Measurements from ENCODE around the gene CCR1. TPM values are rescaled to one million over a fixed set of nuclear protein-coding genes. Genes with fewer than 3 reads are reported as not detected.

The CCR1 gene
- total and polyA plus RNA-seq, 9 of the 15 experiments (the other 6 are each of a cell fraction or from before 2014, with no cell fraction given), result not detected

- TF ChIP-seq PRDM10 (IDR thresholded peaks at IDR 0.05; ENCODE audit: partially characterized antibody) (no peak), KDM1A (IDR thresholded peaks at IDR 0.05) (no peak), TSC22D4 (tag; IDR thresholded peaks at IDR 0.05) (no peak), PPARD (CRISPR knock-in tag; IDR thresholded peaks at IDR 0.05) (no peak), RAD21 (CRISPR knock-in tag; conservative IDR thresholded peaks at IDR 0.05 in 1 of 2, IDR thresholded peaks at IDR 0.05 in 1 of 2) (peak; percentile 73 to 75), ZFP1 (CRISPR knock-in tag; IDR thresholded peaks at IDR 0.05) (no peak), MTA2 (IDR thresholded peaks at IDR 0.05; ENCODE audit: low read depth) (no peak), CBFB (CRISPR knock-in tag; IDR thresholded peaks at IDR 0.05) (no peak), KLF16 (IDR thresholded peaks at IDR 0.05) (peak; percentile 40; the same call in 1 of the 2 replicates), FOXK1 (CRISPR knock-in tag; IDR thresholded peaks at IDR 0.05; ENCODE audit: borderline replicate concordance) (no peak), REST (IDR thresholded peaks at IDR 0.05; ENCODE audit: borderline replicate concordance) (peak; percentile 56; the same call in 1 of the 2 replicates), REST (CRISPR knock-in tag; IDR thresholded peaks at IDR 0.05; ENCODE audit: low read depth) (no peak)
- TF ChIP-seq, protein P1, sequence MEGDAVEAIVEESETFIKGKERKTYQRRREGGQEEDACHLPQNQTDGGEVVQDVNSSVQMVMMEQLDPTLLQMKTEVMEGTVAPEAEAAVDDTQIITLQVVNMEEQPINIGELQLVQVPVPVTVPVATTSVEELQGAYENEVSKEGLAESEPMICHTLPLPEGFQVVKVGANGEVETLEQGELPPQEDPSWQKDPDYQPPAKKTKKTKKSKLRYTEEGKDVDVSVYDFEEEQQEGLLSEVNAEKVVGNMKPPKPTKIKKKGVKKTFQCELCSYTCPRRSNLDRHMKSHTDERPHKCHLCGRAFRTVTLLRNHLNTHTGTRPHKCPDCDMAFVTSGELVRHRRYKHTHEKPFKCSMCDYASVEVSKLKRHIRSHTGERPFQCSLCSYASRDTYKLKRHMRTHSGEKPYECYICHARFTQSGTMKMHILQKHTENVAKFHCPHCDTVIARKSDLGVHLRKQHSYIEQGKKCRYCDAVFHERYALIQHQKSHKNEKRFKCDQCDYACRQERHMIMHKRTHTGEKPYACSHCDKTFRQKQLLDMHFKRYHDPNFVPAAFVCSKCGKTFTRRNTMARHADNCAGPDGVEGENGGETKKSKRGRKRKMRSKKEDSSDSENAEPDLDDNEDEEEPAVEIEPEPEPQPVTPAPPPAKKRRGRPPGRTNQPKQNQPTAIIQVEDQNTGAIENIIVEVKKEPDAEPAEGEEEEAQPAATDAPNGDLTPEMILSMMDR (IDR thresholded peaks at IDR 0.05 in 2 of 3, conservative IDR thresholded peaks at IDR 0.05 in 1 of 3; ENCODE audit: insufficient read depth in 2 of 3, low read depth in 1 of 3, low read length in 3 of 3), result peak; percentile 73 to 81 (median 76)
Observed at GRCh38 chr3:46208167-46208704, at the start of gene CCR1 (continued).

Measured in K562 (cell line).